Uterus (tissue), 2 donors: ENCODE results near the gene CPED1.

Source experiments
- POLR2A ChIP-seq, 2 donors: fragments of 450-650 bp; IDR thresholded peaks; one replicate each; pipeline ENCODE4 v1.6.1; 2016; ENCODE audit warnings: antibody characterized with exemption in 2 of 2, mild to moderate bottlenecking in 1 of 2, moderate library complexity in 1 of 2
- TF ChIP-seq, protein P1 (sequence below), 4 experiments: fragments of 200-600 bp in 2 of 4; fragments of 450-650 bp in 2 of 4; sonication (generic) in 2 of 4; IDR thresholded peaks; one replicate each; pipeline ENCODE4 v1.5.1; 2016 to 2019; ENCODE audit warnings: antibody characterized with exemption in 4 of 4, mild to moderate bottlenecking in 2 of 4, moderate library complexity in 1 of 4

DNA sequence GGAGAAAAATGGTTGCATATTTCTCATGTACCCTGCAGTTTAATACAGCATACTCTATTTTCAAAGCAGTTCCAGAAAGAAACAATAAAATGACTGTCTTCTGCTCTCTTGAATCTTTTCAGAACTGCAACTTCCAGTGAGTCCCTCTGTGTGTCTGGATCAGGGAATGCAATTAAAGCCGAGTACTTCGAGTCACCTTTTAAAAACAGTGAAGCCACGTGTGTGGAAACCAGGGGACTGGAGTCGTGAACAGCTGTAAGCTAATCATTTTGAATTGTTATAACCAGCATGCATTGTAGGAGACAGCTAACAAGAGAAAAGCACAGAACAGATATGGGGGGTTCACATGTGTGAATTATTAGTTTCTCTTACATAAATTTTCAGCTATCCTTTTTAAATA lies 109.1 kb downstream of the CPED1 start:
- TF ChIP-seq, protein P1, sequence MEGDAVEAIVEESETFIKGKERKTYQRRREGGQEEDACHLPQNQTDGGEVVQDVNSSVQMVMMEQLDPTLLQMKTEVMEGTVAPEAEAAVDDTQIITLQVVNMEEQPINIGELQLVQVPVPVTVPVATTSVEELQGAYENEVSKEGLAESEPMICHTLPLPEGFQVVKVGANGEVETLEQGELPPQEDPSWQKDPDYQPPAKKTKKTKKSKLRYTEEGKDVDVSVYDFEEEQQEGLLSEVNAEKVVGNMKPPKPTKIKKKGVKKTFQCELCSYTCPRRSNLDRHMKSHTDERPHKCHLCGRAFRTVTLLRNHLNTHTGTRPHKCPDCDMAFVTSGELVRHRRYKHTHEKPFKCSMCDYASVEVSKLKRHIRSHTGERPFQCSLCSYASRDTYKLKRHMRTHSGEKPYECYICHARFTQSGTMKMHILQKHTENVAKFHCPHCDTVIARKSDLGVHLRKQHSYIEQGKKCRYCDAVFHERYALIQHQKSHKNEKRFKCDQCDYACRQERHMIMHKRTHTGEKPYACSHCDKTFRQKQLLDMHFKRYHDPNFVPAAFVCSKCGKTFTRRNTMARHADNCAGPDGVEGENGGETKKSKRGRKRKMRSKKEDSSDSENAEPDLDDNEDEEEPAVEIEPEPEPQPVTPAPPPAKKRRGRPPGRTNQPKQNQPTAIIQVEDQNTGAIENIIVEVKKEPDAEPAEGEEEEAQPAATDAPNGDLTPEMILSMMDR (IDR thresholded peaks at IDR 0.05) = no peak
- no peak for TF ChIP-seq POLR2A (IDR thresholded peaks at IDR 0.05)
